Psoas muscle (tissue), 8 donors: ENCODE data around the gene NOXO1. TPM values are rescaled to one million over a fixed set of nuclear protein-coding genes. Genes with fewer than 3 reads are reported as not detected.

Source experiments
- ATAC-seq, 4 donors: fragments of 200-7000 bp; cut with Tn5 transposase; one replicate each; pipeline ENCODE4 v1.9.1; 2020; ENCODE audit warnings: moderate library complexity in 3 of 4, mild to moderate bottlenecking in 2 of 4
- DNase-seq, 2 donors: peaks; one replicate each; pipeline ENCODE4 v3.0.0-alpha.2; 2020
- H3K27ac ChIP-seq: fragments of 200-600 bp; one replicate; pipeline ENCODE4 v1.8.0; 2022
- H3K27me3 ChIP-seq, 3 donors: fragments of 200-600 bp in 1 of 3; one replicate each; pipeline versions ENCODE4 v1.6.1 to v1.8.0; 2013 to 2022; ENCODE audit warnings: low read length in 2 of 3, mild to moderate bottlenecking in 2 of 3, moderate library complexity in 1 of 3; ENCODE audit not compliant: insufficient read depth in 3 of 3
- H3K36me3 ChIP-seq, 2 donors: fragments of 200-600 bp in 1 of 2; one replicate each; pipeline versions ENCODE4 v1.6.1 to v1.8.0; 2013 to 2022; ENCODE audit warnings: low read depth in 1 of 2, mild to moderate bottlenecking in 1 of 2, moderate library complexity in 1 of 2; ENCODE audit not compliant: insufficient read depth in 1 of 2
- H3K4me1 ChIP-seq: fragments of 200-600 bp; one replicate; pipeline ENCODE4 v1.8.0; 2022
- H3K4me3 ChIP-seq: fragments of 200-600 bp; one replicate; pipeline ENCODE4 v1.8.0; 2022; ENCODE audit warnings: mild to moderate bottlenecking
- H3K9me3 ChIP-seq: fragments of 200-600 bp; one replicate; pipeline ENCODE4 v1.8.0; 2022
- CTCF ChIP-seq: fragments of 200-600 bp; IDR thresholded peaks from one replicate; pipeline ENCODE4 v1.8.0; 2022; ENCODE audit warnings: antibody characterized with exemption
- WGBS, 3 donors: extraction: QIAGEN DNeasy Blood & Tissue Kit; methylation state at CpG; one replicate each; pipeline versions ENCODE4 v1.1.6 to v1.1.7; 2013; 5-methylcytosine and 5-hydroxymethylcytosine counted together
- intact Hi-C, 2 donors: fragments of 100-400 bp; cut with DNase I; formaldehyde crosslinking; loops; one replicate each; pipeline versions ENCODE4 v1.11.0 to v1.14.2; 2022
- polyA plus RNA-seq, 3 donors: library from polyadenylated mRNA; stranded (reverse); fragments of 200-250 nt; gene quantifications; one replicate each; pipeline ENCODE4 v1.2.3, GENCODE V29; 2013
- total RNA-seq, 4 donors: library from RNA; stranded (reverse); fragmentation: NEBNext Ultra II Directional in 2 of 4; extraction: Animal tissue kit (Norgen Biotek cat#: 25700) in 2 of 4; gene quantifications; one replicate each; pipeline versions ENCODE4 v1.2.1 to v1.2.4, GENCODE V29; 2021 to 2023
- donor health status: healthy with polysubstance abuse.
- donor health status: DM: no; HTN: no; CAD: no; lungs with moderate emphysema.
- donor health status: Bipolar disorder and iron deficiency.
- donor health status: healthy.
- donor health status: DM: yes; HTN: yes; CAD: no.
- donor health status: DM: no; HTN: no; CAD: no.
- donor health status: DM: no; HTN: no; CAD: no.
- donor health status: DM: yes; HTN: yes; CAD: no.

Gene NOXO1
- total and polyA plus RNA-seq, 7 donors = 0.20 to 0.77 (median 0.33) TPM; not detected in 3

- WGBS, 3 donors = 90 to 92% (median 92%) methylated on average over 40 to 42 of the region's 42 CpGs
- no peak overlapping the region for H3K27ac ChIP-seq
- H3K4me3 ChIP-seq = no peak overlapping the region
- peaks cover 20% of the 10 kb centered on the region for H3K4me1 ChIP-seq
- no peak for DNase-seq
- no peak for TF ChIP-seq CTCF
- H3K36me3 ChIP-seq = peaks cover 8 to 53% of the 10 kb centered on the region in 2 donors
- no peaks in the 10 kb centered on the region for H3K9me3 ChIP-seq
- no peak for ATAC-seq
- H3K27me3 ChIP-seq = no peaks in the 10 kb centered on the region
- intact Hi-C loops = no loop called here
Measured at GRCh38 chr16:1974157-1975070, 6.9 kb downstream of the NOXO1 start.

- peaks cover 20% of the 10 kb centered on the region for H3K4me1 ChIP-seq
- peak overlapping the region; percentile 100 for H3K4me3 ChIP-seq
- H3K27ac ChIP-seq = no peak overlapping the region
- intact Hi-C loops = no loop called here
- peaks cover 8 to 46% of the 10 kb centered on the region in 2 donors for H3K36me3 ChIP-seq
- DNase-seq (no peak), ATAC-seq (no peak)
- no peak for TF ChIP-seq CTCF
- no peaks in the 10 kb centered on the region for H3K27me3 ChIP-seq
- H3K9me3 ChIP-seq = no peaks in the 10 kb centered on the region
- 76 to 78% (median 77%) methylated on average over 14 to 16 of the region's 16 CpGs for WGBS, 3 donors
Measured at GRCh38 chr16:1973461-1974156, 7.7 kb downstream of the NOXO1 start.

GRCh38 chr16:1972490-1972877 is 8.8 kb downstream of the NOXO1 start:
- peak overlapping the region; percentile 98 for H3K27ac ChIP-seq
- no peak for TF ChIP-seq CTCF
- WGBS, 3 donors = 1 to 2% (median 1%) methylated on average over 16 to 22 of the region's 22 CpGs
- peaks cover 3 to 35% of the 10 kb centered on the region in 2 donors for H3K36me3 ChIP-seq
- H3K9me3 ChIP-seq = no peaks in the 10 kb centered on the region
- ATAC-seq (peak in 2 of 4 donors; percentile 2 to 8), DNase-seq (no peak)
- H3K27me3 ChIP-seq = no peaks in the 10 kb centered on the region
- intact Hi-C loops = loop anchor here in 1 of 2 donors (1.0 kb wide), 1 partner anchor 14 kb away; no protein-coding TSS in a partner anchor
- H3K4me1 ChIP-seq = peaks cover 20% of the 10 kb centered on the region
- H3K4me3 ChIP-seq = peak overlapping the region; percentile 100

- TF ChIP-seq CTCF = no peak
- H3K4me3 ChIP-seq = peak within 1 kb of the TSS; percentile 100
- 0% methylated on average over 55 to 78 of the region's 78 CpGs for WGBS, 3 donors
- H3K27me3 ChIP-seq = no peaks in the 10 kb centered on the region
- intact Hi-C loops = loop anchor here in 1 of 2 donors (1.0 kb wide), 1 partner anchor 14 kb away; no protein-coding TSS in a partner anchor
- DNase-seq (peak; percentile 94 to 97), ATAC-seq (peak; percentile 94 to 97 (median 94))
- peak within 1 kb of the TSS; percentile 98 for H3K27ac ChIP-seq
- H3K36me3 ChIP-seq = peaks cover 3 to 30% of the 10 kb centered on the region in 2 donors
- H3K9me3 ChIP-seq = no peaks in the 10 kb centered on the region
- peaks cover 20% of the 10 kb centered on the region for H3K4me1 ChIP-seq
Measured at GRCh38 chr16:1971796-1972489, 9.3 kb downstream of the NOXO1 start, which contains the start of gene TBL3. TBL3 (plus strand) TSS chr16:1972053; CDS start chr16:1972165, 112 bp downstream.
